GM19452 (cell line): ENCODE data around the gene CHCHD10.

Experiments used
- ATAC-seq: cut with Tn5 transposase; IDR thresholded peaks from one replicate; pipeline ENCODE4 v1.9.1; 2021; ENCODE audit not compliant: unreplicated experiment

CHCHD10 gene

DNA sequence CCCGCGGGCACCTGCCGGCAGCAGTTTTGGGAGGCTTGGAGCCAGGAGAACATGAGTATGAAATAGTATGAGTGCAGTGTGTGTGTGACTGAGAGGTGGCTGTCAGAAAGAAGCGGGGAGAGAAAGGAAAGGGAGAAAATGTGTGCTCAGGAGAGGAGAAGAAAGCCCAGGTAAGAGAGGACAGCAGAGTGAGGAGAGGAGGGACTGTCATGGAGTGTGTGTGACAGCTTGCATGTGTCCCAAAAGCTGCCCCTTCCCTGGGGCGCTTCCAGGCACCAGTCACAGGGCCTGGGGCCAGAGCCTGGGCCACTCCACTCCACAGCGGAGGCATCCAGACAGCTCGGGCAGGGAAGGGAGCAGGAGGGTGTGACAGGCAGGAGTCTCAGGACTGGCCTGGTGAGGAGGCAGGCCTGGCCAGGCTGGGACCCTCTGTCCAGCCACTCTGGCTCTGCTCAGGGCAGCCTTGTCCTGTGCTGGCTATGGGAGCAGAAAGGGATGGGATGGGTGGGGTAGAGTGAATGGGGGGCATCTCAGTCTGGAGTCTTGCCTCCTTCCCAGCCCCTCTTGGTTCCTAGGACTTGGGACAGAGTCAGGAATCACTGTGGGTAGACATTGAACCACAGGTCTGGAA is 5.8 kb upstream of the CHCHD10 start:
- no peak for ATAC-seq

DNA sequence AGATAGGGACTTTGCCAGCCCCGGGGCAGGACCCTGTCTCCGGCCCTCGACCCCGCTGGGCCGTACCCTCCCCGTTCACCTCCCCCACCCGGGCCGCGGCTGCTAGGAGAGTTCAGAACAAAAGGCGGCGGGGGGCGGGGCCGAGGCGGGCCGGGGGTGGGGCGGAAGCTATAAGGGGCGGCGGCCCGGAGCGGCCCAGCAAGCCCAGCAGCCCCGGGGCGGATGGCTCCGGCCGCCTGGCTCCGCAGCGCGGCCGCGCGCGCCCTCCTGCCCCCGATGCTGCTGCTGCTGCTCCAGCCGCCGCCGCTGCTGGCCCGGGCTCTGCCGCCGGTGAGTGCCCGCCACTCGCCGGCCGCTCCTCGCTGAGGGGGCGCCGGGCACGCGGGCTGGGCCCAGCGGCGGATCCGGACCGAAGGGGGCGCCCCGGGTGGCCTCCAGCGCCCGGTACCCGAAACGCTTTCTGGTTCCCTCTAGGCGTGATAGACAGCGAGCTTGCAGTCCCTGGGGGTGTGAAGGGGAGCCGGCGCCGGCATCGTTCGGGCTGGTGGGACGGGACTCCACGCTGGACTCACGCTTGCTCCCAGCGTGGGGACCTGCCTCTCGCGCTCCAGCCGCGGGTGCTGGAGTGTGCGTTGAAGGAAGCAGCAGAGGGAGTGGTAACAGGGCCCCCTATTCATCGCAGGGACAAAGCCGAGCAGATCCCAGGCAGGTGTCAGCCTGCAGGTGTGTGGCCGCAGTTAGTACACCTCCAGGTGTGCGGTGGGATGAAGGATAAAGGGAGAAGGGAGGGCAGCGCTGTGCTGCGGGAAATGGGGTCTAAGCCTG is 5.1 kb upstream of the CHCHD10 start, which contains the start of gene MMP11:
MMP11 (plus strand) TSS at position 201 of the 825 bp plus-strand sequence; CDS start at position 223, 22 bp downstream.
- ATAC-seq, result no peak

DNA sequence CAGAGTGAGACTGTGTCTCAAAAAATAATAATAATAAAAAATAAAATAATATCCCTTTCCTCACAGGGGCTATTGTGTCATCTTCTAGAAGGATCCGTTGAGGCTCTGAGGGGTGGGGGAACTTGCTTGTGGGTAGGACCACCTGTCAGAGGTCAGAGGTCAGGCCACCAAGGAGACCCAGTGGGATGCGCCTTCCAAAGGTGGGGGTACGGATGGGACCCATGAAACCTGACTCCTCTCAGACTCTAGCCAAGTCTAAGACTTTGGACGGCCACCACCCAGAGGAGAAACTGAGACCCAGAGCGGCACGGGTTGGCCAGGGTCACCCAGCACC is 4.5 kb upstream of the CHCHD10 start:
- ATAC-seq, result no peak

DNA sequence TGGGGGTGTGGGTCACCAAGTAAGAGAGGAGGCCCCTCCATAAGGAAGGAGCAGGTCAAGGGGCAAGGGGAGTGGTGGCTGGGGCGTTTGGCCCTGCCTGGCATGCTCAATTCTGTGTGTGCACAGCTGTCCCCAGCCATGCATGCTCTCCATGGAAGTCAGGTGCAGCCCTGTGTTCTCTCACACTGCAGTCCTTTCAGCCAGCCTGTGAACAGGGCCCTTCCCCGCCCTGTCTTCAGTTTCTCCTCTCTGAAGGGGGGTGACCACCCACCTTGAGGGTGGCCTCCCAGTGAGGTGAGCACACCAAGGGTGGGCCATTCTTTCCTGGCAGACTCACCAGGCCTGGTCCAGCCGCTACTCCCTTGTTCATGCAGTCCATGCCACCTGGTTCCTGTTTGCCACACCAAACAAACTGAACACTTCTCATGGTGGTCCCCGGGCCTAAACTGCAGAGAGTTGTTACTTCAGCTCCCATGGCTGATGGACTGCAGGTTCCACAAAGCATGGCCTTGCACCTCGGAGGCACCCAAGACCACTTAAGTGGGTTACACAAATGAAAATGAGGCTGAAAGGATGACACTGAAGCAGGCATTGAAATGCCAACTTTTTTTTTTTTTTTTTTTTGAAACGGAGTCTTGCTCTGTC is 1.7 kb upstream of the CHCHD10 start:
- ATAC-seq, result no peak

DNA sequence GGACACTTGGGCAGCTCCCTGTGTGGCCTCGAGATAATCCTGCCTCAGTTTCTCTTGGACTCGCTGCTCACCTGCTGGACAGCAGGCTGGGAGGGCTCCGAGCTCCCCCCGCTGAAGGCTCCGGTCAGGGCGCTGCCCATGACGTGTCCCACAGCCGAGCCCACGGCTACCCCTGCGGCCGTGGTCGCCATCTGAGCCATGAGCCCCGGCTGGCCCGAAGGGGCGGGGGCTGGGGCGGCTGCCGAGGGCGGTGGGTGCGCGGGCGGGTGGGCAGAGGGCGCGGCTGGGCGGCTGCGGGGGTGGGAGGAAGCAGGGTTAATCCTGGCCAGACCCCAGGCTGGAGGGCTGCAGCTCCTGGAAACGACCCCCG is 484 bp downstream of the CHCHD10 start:
- no peak for ATAC-seq

DNA sequence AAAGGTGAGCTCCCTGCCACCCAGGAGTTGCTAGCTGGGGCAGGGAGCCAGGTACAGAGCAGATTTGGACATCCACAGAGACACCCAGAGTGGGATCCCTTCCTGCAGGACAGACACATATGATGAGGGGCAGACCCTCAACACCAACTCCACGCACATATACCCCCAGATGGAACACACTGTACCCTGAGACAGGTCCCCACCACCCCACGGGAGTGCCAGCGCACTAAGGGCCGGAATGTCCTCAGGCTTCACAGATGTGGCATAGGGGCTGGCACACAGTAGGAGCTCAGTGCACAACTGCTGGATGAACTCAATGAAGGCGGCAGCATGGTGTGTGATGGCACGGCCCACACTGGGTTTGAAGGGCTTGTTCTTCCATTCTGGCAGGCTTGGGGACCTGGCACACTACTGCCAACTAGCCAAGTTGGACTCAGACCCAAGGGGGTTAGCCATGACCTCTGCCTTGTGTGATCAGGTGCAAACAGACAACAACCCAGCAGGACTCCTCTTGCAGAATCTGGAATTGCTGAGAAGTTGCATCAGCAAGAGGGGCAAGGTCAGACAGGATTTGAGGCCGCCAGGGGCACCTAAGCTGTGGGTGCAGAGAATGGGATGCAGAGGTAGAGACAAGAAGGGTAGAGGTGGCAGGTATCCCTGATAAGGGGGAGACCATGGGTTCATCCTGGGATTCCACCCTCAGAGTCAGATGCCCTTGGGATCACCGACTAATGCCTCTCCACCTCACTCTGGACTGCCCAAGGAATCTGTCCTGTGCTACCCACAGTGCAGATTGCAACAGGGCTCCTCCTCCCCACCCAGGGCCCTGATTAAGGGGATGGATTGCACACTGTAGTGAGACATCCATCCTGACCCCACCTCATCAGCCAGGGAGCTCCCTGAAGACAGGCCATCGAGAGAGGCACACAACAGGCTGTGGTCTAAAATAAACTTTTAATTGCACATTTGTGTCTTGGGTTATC is 2.6 kb downstream of the CHCHD10 start:
- no peak for ATAC-seq

DNA sequence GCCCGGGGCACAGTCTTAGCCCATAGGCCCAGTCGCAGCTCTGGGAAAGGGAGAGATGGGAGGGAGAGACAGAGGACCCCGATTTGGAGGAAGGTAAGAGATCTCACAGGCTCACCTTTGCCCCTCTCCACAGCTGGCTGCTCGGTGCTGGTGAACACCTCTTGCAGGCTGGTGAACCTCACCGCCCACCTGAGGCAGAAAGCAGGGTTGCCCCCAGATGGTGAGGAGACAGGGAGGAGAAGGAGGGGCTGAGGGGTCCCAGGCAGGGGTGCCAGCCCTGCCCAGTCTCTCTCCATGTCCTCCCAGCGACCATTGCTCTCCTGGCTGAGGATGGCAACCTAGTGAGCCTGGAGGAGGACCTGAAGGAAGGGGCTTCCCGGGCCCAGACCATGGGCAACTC is 3.8 kb downstream of the CHCHD10 start:
- ATAC-seq, result no peak

DNA sequence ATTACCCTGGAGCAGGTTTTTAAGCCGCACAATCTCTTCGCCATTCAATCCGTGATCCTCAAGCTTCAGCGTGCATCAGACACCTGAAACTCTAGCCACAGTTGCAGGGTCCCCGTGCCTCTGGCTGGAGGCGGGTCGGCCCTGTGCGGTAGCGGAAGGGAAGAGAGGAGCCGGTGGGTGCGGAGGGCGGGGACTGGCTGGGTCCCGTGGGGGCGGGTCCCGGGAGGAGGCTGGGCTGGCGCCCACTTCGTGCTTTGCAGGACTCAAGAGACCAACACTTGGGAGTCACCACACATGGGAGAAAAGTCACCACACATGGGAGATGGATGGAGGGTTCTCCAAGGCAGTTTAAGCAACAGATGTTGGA is 4.2 kb downstream of the CHCHD10 start:
- ATAC-seq, result no peak

DNA sequence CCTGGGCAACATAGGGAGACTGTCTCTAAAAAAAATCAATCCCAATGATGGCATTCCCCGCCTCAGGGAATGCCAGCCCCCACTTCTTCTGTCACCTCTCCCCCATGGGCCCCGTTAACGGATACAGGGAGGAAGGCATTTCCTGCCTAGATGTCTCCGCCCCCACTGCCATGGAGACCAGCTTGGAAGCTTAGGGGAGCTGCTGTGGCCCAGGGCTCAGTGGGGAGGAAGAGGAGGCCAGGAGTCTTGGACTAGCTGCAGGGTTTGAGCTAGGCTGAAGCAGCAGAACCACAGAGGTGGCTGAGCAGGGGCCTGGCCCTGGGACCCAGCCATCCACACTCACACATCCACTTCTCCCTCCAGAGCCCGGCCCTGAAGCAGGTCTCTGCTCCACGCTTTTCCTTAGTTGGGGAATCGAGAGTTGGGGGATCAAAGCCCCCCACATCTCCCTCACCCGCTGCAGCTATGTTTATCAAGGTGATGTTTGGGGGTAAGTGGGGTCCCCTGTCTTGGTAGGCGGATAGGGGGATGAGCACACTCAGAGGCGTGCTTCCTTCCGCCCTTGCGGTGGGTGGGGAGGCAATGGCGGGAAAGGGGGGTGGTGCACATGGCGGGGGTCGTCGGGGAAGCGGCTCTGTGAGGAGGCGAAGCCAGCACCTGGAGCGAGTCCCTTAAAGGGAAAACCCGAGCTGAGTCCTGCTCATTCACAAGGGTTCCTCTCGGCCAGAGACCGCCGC is 4.8 kb downstream of the CHCHD10 start, which contains the start of gene C22orf15:
C22orf15 (plus strand) TSS at position 149 of the 737 bp plus-strand sequence; CDS start at position 466, 317 bp downstream.
- ATAC-seq, result no peak

DNA sequence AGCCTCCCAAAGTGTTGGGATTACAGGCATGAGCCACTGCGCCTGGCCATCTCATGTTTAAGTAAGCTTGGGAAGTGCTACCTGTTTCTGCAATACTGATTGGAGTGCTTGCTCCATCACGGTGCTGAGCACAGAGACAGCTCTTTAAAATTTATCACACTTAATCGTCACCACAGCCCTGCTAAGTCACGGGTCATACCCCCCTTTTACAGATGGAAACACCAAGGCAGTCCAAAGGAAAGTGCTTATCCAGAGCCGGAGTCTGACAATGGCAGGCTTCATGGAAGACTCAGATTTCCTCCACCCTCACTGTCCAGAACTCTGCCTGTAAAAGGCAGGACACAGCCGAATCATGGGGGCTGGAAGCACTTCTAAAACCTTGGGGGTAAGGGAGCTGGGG is 7.7 kb downstream of the CHCHD10 start:
- ATAC-seq, result no peak

DNA sequence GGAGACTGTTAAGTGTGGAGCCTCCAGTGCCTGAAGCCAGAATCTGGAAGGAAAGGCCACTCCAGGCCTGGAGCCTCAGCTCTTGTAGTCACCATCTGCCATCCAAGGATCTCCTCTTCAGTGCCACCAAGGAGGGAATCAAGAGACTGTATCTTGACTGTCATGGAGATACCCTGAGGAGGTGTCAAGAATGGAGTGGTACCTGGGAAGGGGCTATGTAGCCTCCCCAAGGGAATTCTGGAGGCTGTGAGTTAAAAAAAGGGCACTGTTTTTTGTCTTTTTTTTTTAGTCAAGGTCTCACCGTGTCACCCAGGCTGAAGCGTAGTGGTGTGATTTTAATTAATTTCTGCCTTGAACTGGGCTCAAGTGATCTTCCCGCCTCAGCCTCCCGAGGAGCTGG is 8.2 kb downstream of the CHCHD10 start:
- no peak for ATAC-seq

DNA sequence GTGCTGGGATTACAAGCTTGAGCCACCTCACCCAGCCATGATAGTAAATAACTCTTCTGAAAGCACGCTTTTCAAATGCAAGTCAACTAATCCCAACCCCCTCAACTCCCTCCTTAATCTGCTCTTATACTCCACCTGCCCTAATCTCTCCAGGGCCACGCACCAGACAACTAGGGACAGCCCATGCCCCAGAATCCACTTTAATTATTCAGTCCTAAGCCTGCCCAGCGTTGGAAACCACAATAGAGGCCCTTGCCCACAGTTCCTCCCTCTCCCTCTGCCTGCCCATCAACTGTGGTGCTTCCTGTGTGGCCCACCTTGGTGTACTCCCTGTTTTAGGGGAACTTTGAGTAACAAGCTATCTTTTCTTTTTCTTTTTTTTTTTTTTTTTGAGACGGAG is 10.9 kb downstream of the CHCHD10 start:
- ATAC-seq, result no peak

DNA sequence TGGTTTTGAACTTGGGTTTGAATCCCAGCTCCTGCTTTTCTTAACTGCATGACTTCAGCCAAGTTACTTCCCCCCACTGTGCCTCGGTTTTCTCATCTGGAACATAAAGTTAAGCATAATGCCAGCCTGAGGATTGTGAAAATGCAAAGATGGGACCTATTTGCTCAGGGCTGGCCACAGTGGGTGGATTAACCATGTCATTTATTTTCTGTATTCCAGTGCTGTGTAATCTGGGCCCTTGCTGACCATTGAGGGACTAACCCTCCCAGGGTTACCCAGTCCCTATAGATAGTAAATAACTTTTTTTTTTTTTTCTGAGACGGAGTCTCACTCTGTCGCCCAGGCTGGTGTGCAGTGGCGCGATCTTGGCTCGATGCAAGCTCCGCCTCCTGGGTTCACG is 12.1 kb downstream of the CHCHD10 start:
- no peak for ATAC-seq

DNA sequence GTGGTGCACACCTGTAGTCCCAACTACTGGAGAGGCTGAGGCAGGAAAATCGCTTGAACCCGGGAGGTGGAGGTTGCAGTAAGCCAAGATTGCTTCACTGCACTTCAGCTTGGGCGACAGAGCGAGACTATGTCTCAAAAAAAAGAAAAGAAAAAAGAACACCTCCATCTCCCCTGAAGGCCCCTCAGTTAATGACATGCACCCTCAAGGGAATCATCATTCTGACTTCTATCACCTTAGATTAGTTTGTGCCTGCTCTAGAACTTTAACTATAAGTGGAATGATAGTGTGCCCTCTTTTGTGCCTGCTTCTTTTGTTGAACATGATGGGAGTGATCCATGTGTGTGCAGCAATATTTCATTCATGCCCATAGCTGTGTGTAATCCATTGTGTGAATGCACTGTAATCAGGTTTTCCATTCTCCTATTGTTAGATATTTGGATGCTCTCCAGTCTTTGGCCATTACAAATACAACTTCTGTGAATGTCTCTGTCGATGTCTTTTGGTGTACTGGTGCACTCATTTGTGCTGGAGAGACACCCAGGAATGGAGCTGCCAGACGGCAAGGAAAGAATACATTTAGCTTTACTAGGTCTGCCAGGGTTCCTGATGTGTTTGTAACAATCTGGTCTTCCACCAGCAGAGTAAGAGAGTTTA is 12.7 kb downstream of the CHCHD10 start:
- ATAC-seq, result no peak

DNA sequence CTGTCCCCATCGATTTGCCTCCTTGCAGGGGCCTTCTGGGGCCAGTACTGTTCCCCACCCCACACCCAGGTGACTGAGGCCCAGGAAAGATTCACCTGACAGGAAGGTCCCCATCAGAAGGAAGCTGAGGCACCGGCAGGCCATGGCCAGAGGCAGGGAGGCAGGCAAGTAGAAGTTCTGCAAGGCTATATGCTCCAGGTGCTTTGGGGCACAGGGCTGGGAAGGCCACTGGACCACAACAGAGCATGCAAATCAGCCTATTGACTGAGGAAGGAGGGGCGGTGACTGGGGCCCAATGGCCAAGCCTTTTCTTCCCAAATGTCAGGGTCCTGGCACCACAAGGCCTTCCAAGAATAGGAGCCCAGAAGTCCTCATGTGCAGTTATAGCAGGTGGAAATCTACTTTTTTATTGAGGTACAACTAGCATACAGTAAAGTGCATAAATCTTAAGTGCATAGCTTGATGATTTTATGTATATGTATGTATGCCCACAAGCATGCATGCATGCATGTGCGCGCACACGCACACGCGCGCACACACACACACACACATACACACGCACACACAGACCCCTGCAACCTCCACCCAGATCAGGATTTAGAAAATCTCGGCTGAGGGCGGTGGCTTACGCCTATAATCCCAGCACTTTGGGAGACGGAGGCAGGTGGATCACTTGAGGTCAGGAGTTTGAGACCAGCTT is 13.4 kb downstream of the CHCHD10 start, which contains the start of gene VPREB3:
VPREB3 (minus strand) TSS at position 206 of the 700 bp plus-strand sequence; CDS start at position 144, 62 bp downstream.
- ATAC-seq, result no peak

DNA sequence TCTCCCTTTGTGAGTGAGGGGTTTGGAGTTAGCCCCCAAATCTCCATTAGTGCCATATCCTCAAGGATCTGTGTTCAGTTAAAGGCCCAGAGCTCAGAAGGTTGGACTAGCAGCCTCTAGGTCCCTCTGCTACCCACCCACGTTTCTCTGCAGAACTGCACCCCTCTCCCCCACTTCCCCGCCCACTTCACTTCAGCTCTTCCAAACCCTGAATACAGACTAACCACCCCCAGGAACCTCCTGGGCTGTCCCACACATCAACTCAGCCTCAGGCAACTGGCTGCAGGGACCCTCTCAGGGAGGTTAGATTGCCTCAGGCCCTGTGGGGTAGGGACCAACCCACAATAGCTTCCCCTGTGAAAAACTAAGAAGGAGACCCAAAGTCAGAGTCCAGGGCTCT is 14.4 kb downstream of the CHCHD10 start:
- ATAC-seq, result no peak

DNA sequence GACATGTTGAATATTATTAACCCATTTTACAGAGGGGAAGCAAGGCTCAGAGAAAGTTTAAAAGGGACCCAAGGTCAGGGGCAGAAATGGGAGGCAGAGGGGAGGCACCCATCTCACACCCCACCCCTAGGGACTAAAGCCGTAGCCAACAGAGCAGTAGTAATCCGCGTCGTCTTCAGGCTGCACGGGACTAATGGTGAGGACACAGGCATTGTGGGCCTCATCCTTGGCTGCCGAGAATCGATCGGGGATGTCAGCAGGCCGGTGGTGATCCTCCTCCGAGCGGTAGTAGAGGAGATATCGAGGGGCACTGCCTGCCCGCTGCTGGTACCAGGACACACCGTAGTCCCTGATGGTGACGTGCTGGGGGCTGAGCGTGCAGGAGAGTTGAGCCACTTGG is 15.0 kb downstream of the CHCHD10 start:
- ATAC-seq, result no peak

DNA sequence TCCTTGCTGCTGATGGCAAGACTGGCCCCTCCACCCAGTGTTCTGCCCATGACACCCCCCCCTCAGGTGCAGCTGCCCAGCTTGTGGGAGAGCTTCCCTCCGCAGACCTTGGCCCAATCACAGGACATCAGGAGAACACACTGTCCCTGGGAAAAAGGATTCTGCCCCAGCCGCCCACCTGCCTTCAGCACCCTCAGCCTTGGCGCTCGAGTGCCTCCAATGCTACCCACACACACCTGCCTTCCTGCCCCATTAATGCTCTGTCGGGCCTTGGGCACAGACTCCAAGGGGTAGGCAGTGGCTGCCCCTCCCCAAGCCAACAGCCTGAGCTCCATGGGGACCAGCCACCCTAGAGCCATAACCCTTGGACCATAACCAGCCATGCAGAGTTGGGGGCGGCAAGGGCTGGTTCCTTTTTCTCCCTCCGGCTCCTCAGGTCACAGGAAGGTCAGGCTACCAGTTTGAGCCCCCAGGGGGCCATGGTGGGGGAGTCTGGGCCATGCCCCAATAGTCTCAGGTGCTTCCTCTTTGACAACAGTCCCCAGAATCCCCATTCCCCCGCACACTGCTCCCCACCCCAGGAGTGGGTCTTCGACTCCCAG is 15.6 kb downstream of the CHCHD10 start:
- ATAC-seq, result no peak
